Activated CD4-positive, alpha-beta T cell treated with anti-CD3 and anti-CD28 coated beads for 1 hour (primary cell): Measurements from ENCODE around the gene ERN1.
A peak's percentile ranks its signal among the peaks of the same experiment; 100 is the strongest.

ENCODE experiments used
- DNase-seq: peaks from one replicate; pipeline ENCODE4 v3.0.0-alpha.2; 2020

The ERN1 gene

GRCh38 chr17:64157669-64158180 is 27.8 kb upstream of the ERN1 start:
- no peak for DNase-seq

- no peak for DNase-seq
Observed at GRCh38 chr17:64156670-64157069, 26.7 kb upstream of the ERN1 start.

- DNase-seq: no peak
Observed at GRCh38 chr17:64155751-64156544, 26.0 kb upstream of the ERN1 start.

GRCh38 chr17:64155129-64155528 is 25.2 kb upstream of the ERN1 start:
- no peak for DNase-seq

GRCh38 chr17:64154717-64155116 is 24.8 kb upstream of the ERN1 start:
- DNase-seq: no peak

- no peak for DNase-seq
Observed at GRCh38 chr17:64154313-64154695, 24.4 kb upstream of the ERN1 start.

- DNase-seq: no peak
Observed at GRCh38 chr17:64153565-64154312, 23.8 kb upstream of the ERN1 start.

- DNase-seq: no peak
Observed at GRCh38 chr17:64152428-64153125, 22.6 kb upstream of the ERN1 start.

- no peak for DNase-seq
Observed at GRCh38 chr17:64151016-64151368, 21.0 kb upstream of the ERN1 start.

GRCh38 chr17:64150237-64151015 is 20.5 kb upstream of the ERN1 start:
- DNase-seq: no peak

GRCh38 chr17:64149196-64149595 is 19.3 kb upstream of the ERN1 start:
- no peak for DNase-seq

- DNase-seq: no peak
Observed at GRCh38 chr17:64148699-64149098, 18.8 kb upstream of the ERN1 start.

GRCh38 chr17:64148017-64148631 is 18.2 kb upstream of the ERN1 start:
- no peak for DNase-seq

GRCh38 chr17:64147110-64148016 is 17.4 kb upstream of the ERN1 start:
- DNase-seq: no peak

GRCh38 chr17:64146418-64147109 is 16.6 kb upstream of the ERN1 start:
- DNase-seq: peak; percentile 27

- DNase-seq: peak; percentile 94
Observed at GRCh38 chr17:64145751-64146417, 15.9 kb upstream of the ERN1 start.

GRCh38 chr17:64145375-64145750 is 15.4 kb upstream of the ERN1 start:
- DNase-seq: no peak

- no peak for DNase-seq
Observed at GRCh38 chr17:64139542-64139941, 9.6 kb upstream of the ERN1 start.

GRCh38 chr17:64138441-64138840 is 8.5 kb upstream of the ERN1 start:
- no peak for DNase-seq

- no peak for DNase-seq
Observed at GRCh38 chr17:64135000-64135399, 5.1 kb upstream of the ERN1 start.
